Activated gamma-delta T cell (primary cell): Measurements from ENCODE around the gene CHCT1.

Experiments used
- DNase-seq: peaks from one replicate; lab custom pipeline; 2025; lab: John Stamatoyannopoulos, UW

Gene CHCT1

GRCh38 chr17:60442271-60443173, 20.2 kb downstream of the CHCT1 start:
- DNase-seq: no peak

DNA sequence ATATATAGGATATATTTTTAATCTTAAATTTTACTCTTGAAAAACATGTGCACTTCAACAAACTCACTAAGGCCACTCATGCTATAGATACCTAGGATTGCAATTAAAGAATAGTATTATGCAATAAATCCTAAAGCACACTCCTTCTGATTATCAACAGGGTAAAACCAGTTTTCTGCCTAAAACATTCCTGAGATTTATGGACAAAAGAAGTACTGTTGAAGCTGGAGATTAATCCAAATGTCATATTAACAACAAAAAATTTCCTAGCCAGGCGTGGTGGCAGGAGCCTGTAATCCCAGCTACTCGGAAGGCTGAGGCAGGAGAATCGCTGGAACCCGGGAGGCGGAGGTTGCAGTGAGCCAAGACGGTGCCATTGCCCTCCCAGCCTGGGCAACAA, 21.4 kb downstream of the CHCT1 start:
- DNase-seq: no peak

- no peak for DNase-seq
These were observed 22.9 kb downstream of the CHCT1 start for GRCh38 chr17:60445144-60445543.

- no peak for DNase-seq
These were observed 25.1 kb downstream of the CHCT1 start for GRCh38 chr17:60447375-60447774.

- no peak for DNase-seq
These were observed 28.8 kb downstream of the CHCT1 start for GRCh38 chr17:60451071-60451470.

DNA sequence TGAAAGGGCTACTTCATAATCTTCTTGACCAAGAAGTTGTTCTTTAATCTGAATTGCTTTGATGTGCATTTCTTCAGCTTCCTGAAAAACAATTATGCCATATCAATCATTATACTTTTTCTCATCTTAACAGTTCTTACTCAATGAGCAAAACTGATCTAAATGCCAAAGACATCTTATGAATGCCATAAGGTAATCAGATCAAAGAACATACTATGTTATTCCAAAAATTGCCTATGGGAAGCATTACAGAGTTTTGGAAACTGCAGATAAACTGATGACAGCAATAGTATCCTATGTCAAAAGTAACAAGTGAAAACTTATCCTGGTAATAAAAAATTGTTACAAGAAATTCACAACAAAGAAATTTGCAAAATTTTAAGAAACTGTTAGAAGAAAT, 29.7 kb downstream of the CHCT1 start:
- no peak for DNase-seq

GRCh38 chr17:60455378-60455777, 33.1 kb downstream of the CHCT1 start:
- no peak for DNase-seq

DNA sequence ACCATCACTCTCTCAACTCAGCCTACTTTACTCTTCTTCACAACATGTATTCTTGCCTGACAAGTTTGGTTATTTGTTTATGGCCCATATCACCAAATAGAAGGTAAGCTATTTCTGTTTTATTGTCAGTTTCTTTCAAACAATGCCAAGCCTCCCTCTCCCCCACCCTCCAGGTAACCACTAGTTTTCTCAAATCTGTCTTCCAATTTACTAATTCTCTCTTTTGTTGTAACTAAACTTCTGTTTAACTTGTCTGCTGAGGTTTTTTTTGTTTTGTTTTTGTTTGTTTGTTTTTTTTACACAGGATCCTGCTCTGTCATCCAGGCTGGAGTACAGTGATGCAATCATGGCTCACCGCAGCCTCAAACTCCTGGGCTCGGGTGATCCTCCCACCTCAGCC, 34.9 kb downstream of the CHCT1 start:
- no peak for DNase-seq

DNA sequence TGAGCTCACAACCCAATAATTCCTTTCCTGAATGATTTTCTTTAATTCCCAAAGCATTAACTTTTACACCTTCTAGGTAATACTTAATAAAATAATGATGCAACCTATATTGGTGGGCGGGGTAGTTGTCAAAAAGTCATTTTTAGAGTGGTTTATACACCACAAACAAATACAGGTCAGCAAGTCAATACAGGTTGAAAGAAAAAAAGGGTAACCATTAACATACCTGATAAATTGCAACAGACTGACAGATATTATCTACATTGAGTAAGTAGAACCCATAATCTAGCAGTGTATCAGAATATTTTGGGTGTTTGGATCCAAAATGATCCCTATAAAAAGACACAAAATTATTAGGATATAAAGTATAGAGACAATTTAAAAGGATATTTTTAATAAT, 39.3 kb downstream of the CHCT1 start:
- DNase-seq: no peak

DNA sequence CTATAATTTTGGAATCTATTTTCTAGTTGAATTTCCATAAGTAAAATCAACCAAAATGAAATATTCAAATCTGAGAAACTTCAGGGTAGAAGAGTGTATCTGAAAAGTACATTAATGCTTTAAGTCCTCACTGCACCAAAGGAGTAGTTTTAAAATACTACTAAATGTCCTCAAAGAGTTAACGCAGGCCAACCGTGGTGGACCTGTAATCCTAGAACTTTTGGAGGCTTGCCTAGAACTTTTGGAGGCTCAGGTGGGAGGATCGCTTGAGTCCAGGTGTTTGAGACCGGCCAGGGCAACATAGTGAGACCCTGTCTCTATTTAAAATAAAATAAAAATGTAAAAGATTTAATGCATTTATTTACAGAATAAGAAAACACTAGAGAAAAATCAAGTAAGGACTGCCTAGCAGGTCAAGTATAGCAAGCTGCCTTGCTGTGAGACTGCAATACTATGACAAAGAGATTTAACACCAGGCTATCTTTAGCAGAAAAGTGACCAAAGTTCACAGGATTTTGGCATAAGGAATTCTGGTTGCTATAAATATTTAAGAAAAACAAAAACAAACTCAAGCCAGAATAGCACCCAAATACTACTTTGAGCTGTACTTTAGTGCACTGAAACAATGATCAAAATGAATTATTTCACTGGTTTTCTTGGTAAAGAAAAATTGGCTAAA, 41.0 kb downstream of the CHCT1 start:
- DNase-seq: no peak

- DNase-seq: no peak
These were observed 42.1 kb downstream of the CHCT1 start for GRCh38 chr17:60464343-60464742.

GRCh38 chr17:60468371-60468770, 46.1 kb downstream of the CHCT1 start:
- DNase-seq: no peak

GRCh38 chr17:60471451-60471850, 49.2 kb downstream of the CHCT1 start:
- DNase-seq: no peak

GRCh38 chr17:60472449-60472848, 50.2 kb downstream of the CHCT1 start:
- no peak for DNase-seq

DNA sequence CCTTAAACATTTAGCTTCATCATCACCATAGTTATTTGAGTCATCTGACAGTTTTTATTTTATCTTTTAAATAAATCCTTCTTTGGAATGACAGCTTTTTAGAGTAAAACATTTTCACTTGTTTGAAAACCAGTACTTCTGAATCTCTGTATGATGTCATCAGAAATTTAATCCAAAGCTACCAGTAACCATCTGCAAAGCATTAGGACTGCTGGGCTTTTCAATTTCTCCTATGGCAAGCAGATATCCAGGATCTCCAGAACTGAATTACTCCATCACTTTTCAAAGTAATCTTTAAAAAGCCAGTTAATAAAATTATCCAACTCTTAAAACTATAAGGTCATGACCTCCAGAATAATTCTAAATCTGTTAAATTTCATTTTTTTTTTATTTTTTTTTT, 51.5 kb downstream of the CHCT1 start:
- no peak for DNase-seq
